PC-9 (cell line): ENCODE data around the gene RNU6-1.

Source experiments
- EZH2 ChIP-seq: fragments of 200-600 bp; sonication (generic); IDR thresholded peaks from 2 replicates; pipeline ENCODE4 v1.8.0; 2017; ENCODE audit warnings: antibody characterized with exemption, low read depth
- TF ChIP-seq, protein P1 (sequence below): fragments of 200-600 bp; sonication (generic); conservative IDR thresholded peaks from 2 replicates; pipeline ENCODE4 v1.6.1; 2017; ENCODE audit warnings: mixed run types, antibody characterized with exemption, mild to moderate bottlenecking, moderate library complexity

DNA sequence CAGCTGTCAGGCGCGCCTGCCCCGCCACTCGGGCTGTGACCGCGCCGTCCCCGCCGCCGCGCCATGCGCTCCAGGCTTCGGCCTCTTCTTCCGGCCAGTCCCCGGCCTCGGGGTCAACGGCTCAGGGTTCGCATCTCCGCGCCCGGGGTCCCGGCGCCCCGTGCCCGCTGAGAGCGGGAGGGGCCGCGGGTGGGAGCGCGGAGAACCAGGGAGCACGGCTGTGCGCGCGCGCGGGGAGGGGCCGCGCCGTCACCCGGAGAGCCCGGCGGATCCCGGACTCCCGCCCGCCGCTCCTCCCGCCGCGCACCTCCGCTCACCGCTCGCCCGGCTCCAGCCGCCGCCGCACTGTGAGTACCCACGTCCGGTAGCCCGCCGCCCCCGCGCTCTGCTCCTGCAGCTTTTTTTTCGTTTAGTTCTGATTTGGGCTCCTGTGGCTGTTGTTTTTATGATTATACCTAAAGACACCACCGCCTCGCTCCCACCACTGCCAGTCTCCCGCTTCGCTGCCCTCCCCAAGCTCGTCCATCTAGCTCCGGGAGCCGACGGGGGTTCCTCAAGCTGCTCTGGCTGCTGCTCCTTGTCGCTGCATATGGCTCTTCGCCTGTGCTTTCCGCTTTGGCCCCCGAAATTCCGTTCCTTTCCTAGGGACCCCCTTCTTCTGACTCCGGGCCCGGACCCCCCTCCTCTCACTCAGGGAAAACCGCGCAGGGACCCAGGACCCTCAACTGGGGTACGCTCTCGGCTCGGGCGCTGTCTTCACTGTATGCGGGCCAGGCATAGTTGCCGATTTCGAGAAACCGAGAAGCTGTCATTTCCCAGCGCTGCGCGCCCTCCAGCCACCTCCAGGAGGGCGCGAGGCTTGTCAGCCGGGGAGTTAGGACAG is 16.3 kb downstream of the RNU6-1 start:
- TF ChIP-seq, protein P1, sequence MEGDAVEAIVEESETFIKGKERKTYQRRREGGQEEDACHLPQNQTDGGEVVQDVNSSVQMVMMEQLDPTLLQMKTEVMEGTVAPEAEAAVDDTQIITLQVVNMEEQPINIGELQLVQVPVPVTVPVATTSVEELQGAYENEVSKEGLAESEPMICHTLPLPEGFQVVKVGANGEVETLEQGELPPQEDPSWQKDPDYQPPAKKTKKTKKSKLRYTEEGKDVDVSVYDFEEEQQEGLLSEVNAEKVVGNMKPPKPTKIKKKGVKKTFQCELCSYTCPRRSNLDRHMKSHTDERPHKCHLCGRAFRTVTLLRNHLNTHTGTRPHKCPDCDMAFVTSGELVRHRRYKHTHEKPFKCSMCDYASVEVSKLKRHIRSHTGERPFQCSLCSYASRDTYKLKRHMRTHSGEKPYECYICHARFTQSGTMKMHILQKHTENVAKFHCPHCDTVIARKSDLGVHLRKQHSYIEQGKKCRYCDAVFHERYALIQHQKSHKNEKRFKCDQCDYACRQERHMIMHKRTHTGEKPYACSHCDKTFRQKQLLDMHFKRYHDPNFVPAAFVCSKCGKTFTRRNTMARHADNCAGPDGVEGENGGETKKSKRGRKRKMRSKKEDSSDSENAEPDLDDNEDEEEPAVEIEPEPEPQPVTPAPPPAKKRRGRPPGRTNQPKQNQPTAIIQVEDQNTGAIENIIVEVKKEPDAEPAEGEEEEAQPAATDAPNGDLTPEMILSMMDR: no peak
- TF ChIP-seq EZH2: no peak
